Measurements from ENCODE around the gene TMEM139.

DNA sequence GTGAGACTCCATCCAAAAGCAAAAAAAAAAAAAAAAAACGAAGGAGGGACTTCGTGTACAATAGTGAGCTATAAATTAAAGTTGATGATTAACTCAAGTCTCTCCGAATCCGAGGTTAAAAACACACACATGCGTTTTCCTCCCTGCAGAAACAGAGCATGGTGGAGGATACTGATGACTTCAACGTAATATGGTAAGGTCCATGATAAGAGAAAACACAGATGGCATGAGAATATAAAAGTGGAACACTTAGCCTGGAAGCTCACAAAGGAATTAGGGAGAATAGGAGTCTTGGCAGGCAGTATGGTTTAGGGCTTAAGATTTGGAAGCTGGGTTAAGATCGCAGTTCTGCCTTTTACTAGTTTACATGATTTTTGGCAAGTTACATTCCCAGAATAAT, 41.6 kb upstream of the TMEM139 start:
- TF ChIP-seq, protein P1, sequence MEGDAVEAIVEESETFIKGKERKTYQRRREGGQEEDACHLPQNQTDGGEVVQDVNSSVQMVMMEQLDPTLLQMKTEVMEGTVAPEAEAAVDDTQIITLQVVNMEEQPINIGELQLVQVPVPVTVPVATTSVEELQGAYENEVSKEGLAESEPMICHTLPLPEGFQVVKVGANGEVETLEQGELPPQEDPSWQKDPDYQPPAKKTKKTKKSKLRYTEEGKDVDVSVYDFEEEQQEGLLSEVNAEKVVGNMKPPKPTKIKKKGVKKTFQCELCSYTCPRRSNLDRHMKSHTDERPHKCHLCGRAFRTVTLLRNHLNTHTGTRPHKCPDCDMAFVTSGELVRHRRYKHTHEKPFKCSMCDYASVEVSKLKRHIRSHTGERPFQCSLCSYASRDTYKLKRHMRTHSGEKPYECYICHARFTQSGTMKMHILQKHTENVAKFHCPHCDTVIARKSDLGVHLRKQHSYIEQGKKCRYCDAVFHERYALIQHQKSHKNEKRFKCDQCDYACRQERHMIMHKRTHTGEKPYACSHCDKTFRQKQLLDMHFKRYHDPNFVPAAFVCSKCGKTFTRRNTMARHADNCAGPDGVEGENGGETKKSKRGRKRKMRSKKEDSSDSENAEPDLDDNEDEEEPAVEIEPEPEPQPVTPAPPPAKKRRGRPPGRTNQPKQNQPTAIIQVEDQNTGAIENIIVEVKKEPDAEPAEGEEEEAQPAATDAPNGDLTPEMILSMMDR (IDR thresholded peaks at IDR 0.05): no peak
- no peak for TF ChIP-seq POLR2A (IDR thresholded peaks at IDR 0.05)
